GM12864 (cell line): ENCODE measurements around the gene NAGA.

Experiments used
- DNase-seq: peaks from one replicate; pipeline ENCODE4 v3.0.0-alpha.2; 2011; ENCODE audit warnings: low read depth
- H3K4me3 ChIP-seq: 2 replicates; pipeline ENCODE4 v1.5.1; 2011; ENCODE audit warnings: mild to moderate bottlenecking, low read depth, low read length, control low read depth
- TF ChIP-seq, protein P1 (sequence below): IDR thresholded peaks from 2 replicates; pipeline ENCODE4 v1.5.1; 2011; ENCODE audit warnings: low read depth, mild to moderate bottlenecking, moderate library complexity, low read length, control low read depth, inconsistent platforms; ENCODE audit errors: missing control alignments

NAGA gene

DNA sequence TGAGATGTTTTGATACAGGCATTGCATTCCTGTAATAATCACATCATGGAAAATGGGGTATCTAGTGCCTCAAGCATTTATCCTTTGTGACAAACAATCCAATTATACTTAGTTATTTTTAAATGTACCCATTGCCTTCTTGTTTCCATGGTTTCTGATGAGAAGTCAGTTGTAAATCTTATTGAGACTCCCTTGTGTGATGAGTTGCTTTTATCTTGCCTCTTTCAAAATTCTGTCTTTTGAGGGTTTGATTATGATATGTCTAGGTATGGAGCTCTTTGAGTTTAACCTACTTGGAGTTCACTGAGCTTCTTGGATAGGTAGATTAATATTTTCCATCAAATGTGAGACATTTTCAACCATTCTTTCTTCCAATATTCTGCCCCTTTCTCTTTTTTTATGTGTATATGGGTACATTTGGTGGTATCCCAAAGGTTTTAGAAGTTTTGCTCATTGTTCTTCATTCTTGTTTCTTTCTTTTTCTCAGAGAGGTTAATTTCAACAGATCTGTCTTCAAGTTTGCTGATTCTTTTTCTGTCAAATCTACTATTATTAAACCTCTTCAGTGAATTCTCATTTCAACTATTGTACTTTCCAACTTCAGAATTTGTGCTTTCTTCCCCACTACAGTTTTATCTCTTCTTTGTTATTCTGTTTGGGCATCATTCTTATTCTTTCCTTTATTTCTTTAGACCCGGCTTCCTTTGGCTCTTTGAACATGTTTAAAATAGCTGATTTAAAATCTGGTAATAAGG is 13.7 kb downstream of the NAGA start:
- DNase-seq: no peak
- TF ChIP-seq, protein P1, sequence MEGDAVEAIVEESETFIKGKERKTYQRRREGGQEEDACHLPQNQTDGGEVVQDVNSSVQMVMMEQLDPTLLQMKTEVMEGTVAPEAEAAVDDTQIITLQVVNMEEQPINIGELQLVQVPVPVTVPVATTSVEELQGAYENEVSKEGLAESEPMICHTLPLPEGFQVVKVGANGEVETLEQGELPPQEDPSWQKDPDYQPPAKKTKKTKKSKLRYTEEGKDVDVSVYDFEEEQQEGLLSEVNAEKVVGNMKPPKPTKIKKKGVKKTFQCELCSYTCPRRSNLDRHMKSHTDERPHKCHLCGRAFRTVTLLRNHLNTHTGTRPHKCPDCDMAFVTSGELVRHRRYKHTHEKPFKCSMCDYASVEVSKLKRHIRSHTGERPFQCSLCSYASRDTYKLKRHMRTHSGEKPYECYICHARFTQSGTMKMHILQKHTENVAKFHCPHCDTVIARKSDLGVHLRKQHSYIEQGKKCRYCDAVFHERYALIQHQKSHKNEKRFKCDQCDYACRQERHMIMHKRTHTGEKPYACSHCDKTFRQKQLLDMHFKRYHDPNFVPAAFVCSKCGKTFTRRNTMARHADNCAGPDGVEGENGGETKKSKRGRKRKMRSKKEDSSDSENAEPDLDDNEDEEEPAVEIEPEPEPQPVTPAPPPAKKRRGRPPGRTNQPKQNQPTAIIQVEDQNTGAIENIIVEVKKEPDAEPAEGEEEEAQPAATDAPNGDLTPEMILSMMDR: no peak
- no peak overlapping the region for H3K4me3 ChIP-seq

DNA sequence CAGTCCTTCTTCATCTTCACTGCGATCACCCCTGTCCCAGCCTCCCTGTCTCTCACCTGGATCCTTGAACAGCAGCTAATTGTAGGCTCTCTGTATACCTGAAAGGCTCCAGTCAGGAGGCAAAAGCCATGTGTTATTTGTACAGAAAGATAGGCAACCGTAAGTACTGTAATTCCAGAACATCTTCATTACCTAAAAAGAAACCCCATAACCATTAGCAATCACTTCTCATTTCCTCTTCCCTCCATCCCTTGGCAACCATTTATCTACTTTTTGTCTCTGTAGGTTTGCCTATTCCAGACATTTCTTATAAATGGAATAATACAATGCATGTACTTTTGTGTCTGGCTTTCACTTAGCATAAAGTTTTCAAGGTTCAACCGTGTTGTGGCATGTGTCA is 17.8 kb downstream of the NAGA start:
- TF ChIP-seq, protein P1: no peak
- H3K4me3 ChIP-seq: no peak overlapping the region
- DNase-seq: no peak

DNA sequence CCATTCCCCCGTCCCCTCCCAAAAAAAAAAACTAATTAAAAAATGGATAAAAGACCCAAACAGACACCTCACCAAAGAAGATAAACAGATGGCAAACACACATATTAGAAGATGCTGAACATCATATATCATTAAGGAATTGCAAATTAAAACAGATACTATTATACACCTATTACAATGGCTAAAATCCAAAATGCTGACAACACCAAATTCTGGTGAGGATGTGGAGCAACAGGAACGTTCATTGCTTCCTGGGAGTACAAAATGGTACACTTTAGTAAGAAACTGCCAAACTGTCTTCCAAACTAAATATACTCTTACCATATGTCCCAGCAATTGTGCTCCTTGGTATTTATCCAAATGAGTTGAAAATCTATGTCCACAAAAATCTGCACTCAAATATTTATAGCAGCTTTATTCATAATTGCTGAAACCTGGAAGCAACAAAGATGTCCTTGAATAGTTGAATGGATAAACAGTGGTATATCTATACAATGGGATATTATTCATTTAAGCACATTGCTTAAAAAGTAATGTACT is 19.9 kb downstream of the NAGA start:
- no peak overlapping the region for H3K4me3 ChIP-seq
- TF ChIP-seq, protein P1: no peak
- no peak for DNase-seq

DNA sequence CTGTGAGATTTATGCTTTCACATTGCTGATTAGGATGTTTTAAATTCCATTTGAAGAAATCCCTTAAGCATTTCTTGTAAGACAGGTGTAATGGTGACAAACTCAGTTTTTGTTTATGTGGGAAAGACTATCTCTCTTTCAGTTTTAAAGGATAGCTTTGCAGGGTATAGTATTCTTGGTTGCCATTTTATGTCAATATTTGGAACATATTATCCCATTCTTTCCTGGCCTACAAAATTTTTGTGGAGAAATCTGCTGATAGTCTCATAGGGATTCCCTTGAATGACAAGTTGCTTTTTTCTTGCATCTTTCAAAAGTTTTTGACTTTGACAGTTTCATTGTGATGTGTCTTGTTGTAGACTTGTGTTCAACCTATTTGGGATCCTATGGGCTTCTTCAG is 28.8 kb downstream of the NAGA start:
- TF ChIP-seq, protein P1: no peak
- DNase-seq: no peak
- no peak overlapping the region for H3K4me3 ChIP-seq

DNA sequence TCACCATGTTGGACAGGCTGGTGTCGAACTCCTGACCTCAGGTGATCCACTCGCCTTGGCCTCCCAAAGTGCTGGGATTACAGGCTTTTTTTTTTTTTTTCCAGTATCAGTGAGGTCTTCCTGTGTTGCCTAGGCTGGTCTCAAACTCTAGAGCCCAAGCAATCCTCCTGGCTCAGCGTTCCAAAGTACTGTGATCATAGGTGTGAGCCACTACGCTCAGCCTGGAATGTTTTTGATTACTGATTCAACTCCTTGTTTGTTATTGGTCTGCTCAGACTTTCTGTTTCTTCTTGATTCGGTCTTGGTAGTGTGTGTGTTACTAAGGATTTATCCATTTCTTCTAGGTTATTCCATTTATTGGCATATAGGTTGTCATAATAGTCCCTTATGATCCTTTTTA is 31.3 kb downstream of the NAGA start:
- no peak overlapping the region for H3K4me3 ChIP-seq
- no peak for DNase-seq
- TF ChIP-seq, protein P1: no peak

DNA sequence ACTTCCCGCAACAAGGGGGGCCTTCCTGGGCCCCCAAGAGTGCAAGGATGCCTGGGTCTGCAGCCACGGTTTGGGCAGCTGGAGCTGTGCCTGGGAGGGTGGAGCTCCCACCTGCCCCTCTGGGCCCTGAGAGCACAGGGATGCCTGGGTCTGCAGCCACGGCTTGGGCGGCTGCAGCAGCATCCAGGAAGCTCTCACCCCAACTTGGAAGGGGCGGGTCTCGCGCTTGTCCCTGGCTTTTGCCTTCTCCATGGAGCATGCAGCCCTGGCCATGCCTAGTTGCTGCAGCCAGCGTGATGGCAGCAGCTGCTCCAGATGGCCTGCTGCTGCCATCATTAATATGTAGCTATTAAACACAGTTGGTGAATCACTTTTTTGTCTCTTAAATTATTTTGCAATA is 35.4 kb downstream of the NAGA start:
- no peak overlapping the region for H3K4me3 ChIP-seq
- no peak for DNase-seq
- TF ChIP-seq, protein P1: no peak
